NCI-H345 (cell line): ENCODE results near the gene ABCC10.
A peak's percentile ranks its signal among the peaks of the same experiment; 100 is the strongest.
"Not testable (repeated sequence)": the region's sequence is repeated elsewhere in the genome, so short reads cannot be mapped to it uniquely, and the experiment has no call there.

Source experiments
- DNase-seq: peaks from one replicate; lab custom pipeline; 2025; lab: John Stamatoyannopoulos, UW

ABCC10 gene, protein sequence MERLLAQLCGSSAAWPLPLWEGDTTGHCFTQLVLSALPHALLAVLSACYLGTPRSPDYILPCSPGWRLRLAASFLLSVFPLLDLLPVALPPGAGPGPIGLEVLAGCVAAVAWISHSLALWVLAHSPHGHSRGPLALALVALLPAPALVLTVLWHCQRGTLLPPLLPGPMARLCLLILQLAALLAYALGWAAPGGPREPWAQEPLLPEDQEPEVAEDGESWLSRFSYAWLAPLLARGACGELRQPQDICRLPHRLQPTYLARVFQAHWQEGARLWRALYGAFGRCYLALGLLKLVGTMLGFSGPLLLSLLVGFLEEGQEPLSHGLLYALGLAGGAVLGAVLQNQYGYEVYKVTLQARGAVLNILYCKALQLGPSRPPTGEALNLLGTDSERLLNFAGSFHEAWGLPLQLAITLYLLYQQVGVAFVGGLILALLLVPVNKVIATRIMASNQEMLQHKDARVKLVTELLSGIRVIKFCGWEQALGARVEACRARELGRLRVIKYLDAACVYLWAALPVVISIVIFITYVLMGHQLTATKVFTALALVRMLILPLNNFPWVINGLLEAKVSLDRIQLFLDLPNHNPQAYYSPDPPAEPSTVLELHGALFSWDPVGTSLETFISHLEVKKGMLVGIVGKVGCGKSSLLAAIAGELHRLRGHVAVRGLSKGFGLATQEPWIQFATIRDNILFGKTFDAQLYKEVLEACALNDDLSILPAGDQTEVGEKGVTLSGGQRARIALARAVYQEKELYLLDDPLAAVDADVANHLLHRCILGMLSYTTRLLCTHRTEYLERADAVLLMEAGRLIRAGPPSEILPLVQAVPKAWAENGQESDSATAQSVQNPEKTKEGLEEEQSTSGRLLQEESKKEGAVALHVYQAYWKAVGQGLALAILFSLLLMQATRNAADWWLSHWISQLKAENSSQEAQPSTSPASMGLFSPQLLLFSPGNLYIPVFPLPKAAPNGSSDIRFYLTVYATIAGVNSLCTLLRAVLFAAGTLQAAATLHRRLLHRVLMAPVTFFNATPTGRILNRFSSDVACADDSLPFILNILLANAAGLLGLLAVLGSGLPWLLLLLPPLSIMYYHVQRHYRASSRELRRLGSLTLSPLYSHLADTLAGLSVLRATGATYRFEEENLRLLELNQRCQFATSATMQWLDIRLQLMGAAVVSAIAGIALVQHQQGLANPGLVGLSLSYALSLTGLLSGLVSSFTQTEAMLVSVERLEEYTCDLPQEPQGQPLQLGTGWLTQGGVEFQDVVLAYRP (N-terminal part only)

GRCh38 chr6:43427406-43428111 lies at the start of gene ABCC10:
Gene ABCC10 (plus strand): TSS chr6:43427541. CDS start chr6:43427979, 438 bp downstream.
- peak; percentile 94 for DNase-seq

DNA sequence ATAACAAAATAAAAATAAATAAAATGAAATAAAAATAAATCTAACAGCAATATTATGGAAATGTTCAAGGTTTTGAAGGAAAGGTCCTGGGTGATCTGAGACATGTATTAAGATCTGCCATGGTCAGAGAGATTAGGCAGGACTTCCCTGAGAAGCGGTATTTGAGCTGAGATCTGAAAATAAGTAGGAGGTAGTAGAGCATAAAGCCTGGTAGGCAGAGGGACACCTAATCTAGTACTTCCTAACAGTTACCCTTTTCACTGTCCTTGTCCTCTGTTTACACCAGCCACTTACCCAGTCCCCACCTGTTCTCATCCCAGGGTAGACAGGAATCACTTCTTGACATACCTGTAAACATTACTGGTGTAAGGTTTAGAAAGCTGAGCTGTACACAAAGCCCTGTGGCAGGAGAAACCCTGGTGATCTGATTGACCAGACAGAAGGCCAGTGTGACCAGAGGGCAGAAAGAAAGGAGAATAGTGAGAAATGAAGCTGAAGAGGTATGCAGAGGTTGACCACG lies 49.6 kb upstream of the ABCC10 start:
- no peak for DNase-seq

DNA sequence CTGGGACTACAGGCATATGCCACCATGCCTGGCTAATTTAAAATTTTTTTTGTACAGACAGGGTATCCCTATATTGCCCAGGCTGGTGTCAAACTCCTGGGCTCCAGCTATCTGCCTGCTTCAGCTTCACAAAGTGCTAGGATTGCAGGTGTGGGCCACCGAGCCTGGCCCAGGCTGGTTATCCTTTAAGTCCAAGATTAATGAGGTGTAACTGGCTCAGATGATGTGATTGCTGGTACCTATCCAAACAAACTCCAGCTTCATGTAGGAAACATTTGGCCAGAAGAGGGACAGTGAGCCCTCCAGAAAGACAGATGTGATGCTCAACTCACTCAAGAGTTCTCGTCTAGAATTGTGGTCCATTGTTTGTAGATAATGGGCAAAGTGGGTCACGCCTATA lies 48.7 kb upstream of the ABCC10 start:
- DNase-seq = no peak

DNA sequence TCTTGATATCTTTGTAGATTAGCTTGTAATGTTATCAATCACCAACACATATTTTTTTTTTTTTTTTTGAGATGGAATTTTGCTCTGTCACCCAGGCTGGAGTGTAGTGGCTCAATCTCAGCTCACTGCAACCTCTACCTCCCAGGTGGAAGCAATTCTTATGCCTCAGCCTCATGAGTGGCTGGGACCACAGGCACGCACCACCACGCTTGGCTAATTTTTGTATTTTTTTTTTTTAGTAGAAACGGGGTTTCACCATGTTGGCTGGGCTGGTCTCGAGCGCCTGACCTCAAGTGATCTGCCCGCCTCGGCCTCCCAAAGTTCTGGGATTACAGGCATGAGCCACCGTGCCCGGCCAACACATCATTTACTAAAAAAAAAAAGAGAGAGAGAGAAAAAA lies 46.5 kb upstream of the ABCC10 start:
- DNase-seq = not testable (repeated sequence)

- no peak for DNase-seq
These were observed 44.2 kb upstream of the ABCC10 start for GRCh38 chr6:43383021-43383667.

GRCh38 chr6:43386492-43386891 lies 40.8 kb upstream of the ABCC10 start:
- no peak for DNase-seq

DNA sequence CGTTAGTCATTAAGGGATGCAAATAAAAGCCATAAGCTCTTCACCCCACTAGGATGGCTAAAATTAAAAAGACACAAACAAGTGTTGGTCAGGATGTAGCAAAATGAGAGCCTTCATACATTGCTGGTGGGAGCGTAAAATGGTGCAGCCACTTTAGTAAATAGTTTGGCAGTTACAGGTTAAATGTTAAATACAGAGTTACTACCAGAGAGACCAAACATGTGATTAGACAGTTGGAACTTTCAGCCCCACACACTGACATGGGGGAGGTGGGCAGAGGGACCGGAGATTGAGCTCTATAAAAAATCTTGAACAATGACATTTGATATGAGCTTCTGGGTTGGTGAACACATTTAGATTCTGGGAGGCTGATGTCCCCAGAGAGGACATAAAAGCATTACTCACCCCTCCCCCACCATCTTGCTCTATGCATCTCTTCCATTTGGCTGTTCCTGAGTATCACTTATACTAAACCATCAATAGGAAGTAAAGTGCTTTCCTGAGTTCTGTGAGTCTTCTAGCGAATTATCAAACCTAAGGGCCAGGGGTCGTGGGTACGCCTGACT lies 37.5 kb upstream of the ABCC10 start:
- DNase-seq = no peak

GRCh38 chr6:43390753-43391439 lies 36.4 kb upstream of the ABCC10 start:
- not testable (repeated sequence) for DNase-seq

DNA sequence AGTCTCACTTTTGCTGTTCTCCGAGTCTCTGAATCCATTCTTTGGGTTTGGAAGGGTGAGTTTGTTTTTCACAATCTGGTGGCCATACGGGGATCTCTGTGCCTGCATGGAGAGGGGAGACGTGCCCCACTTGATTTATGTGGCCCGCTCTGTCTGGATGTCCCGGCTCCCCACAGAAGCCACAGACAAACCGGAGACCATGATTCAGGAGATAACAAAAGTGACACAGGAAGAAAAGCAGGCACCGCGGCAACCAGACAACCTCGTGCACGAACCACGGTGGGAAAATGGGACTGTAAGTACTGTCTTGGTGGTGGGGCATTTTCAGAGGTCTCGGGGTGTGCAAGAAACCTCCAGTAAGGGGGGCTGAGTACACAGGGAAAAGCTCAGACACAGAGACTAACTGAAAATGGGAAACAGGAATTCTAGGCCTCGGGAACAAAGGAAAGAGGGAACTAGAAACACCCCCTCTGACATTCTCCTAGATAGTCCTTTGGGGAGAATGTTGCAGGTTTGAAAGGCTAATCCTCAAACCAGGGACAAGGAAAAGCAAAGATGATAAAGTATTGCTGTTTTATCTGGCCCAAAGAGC lies 35.8 kb upstream of the ABCC10 start:
- DNase-seq = no peak

GRCh38 chr6:43393133-43393532 lies 34.2 kb upstream of the ABCC10 start:
- not testable (repeated sequence) for DNase-seq

DNA sequence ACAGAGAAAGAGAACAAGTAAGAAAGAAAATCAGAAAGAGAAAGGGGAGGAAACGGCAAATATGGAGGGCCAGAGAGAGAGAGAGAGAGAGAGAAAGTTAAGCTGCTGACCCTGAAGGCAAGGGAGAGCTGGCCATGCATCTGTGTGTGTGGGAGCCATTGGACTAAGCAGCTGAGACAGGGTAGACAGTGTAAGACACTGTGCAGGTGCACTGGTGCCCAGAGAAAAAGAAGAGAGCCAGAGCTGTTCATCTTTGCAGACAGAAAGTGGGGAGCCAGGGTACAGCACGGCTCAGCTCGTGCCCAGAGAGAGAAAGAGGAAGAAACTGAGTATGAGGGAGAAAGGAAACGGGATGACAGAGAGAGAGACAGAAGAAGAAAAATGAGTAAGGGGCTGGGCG lies 33.7 kb upstream of the ABCC10 start:
- no peak for DNase-seq

- no peak for DNase-seq
These were observed 32.4 kb upstream of the ABCC10 start for GRCh38 chr6:43394982-43395381.

- DNase-seq = no peak
These were observed 31.6 kb upstream of the ABCC10 start for GRCh38 chr6:43395776-43396175.

DNA sequence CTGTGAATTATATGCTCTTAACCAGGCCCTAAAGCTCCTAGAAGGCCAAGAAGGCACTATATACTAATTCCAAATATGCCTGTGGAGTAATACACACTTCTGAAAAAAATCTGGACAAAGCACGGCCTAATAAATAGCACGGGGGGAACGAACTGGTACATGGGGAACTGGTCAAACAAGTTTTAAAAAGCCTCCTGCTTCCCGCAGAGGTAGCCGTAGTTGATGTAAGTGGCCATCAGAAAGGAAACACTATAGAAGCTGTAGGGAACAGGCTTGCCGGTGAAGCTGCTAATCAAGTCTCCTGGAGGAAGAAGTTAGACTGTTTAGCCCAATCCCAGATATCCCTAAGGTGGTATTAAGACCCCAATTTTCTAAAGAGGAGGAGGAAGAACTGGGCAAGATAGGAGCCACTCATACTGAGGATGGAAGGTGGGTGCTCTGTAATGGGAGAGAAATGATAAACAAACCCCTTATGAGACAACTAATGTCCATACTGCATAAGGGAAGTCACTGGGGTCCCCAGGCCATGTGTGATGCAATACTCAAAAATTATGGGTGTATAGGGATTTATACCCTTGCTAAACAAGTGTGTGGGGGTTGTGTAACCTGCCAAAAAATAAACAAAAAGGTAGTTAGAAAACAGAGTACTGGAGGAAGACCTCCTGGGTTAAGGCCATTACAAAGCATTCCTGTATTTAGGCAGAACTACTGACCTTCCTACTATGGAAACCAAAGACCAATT lies 30.8 kb upstream of the ABCC10 start:
- DNase-seq = peak; percentile 26

DNA sequence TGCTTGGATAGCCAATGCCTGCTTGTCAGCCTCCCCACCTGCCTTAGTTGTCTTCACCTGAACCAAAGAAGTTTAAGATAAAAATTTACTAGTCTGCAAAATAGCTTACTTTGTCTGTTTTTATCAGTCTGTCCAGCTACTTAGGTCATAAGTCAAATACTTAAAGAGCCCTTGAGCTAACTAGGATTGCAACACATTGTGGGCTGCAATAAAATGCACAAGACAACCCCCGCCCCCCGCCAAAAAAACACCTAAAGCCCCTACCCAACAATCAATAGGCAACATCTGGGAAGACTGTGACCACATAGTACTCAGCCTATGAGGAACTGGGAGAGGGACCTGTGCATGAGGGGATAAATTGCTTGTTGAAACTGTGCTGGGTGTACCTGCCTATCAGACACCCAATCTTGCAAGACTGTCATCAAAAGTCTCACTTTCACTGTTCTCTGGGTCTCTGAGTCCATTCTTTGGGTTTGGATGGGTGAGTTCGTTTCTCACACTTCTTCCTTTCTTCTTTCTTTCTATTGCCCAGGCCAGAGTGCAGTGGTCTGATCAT lies 27.3 kb upstream of the ABCC10 start:
- DNase-seq = no peak

DNA sequence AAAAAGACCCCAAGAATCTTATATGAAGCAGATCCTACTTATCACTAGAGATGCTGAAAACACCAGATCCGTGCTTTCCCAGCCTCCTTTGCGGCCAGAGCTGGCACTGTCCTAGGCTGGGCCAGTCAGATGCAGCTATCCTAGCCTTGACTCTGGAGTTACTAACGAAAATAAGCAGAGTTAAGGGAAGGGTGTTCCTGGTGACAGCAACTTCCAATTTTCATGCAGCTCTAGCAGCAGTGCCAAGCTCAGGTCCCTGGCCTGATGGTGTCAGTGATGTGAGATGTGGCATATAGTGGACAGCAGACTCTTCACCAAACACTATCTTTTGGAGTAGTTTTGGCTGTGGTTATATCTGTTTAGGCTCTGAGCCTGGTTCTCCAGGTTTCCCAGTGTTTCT lies 25.6 kb upstream of the ABCC10 start:
- DNase-seq = no peak

DNA sequence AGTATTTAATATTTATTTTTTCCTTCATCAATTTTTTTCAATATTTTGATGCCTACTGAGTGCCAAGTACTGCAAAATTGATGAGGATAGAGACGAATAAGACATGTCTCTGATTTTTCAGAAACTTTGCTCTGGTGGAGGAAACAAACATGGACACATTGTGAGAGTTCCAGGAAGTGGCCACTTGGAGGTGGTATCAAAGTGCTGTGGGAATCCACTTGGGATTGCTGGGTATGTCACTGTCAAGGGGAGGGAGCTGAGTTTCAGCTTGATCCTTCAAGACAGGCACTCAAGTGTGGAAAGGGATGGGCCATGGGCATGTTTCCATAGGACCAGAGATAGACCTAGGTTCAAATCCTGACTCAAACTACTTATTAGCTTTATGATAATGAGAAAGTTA lies 24.5 kb upstream of the ABCC10 start:
- no peak for DNase-seq

DNA sequence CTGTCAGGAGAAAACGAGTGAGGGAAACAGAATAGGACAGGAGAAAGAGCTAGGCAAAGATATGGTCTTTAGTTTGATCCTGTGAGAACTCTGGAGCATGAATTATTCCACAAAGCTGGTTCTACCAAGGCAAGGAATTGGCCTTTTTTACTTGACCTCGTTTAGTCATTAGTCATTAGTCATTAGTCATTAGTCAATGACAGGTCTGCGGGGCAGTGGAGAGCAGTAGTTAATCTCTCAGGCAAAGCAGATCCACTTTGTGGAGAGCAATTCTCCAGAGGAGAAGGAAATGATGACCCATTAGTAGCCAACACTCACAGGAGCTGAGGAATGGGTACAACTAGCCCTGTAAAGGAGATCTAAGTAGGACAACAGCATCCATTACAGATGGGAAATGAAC lies 22.0 kb upstream of the ABCC10 start:
- DNase-seq = no peak
